Activated CD8-positive, alpha-beta T cell treated with anti-CD3 and anti-CD28 coated beads, Interleukin-2, amount 10 ng/mL, durations not matched to agents 7 days and 5 days (primary cell): Measurements from ENCODE around the gene GRID2. TPM values are rescaled to one million over a fixed set of nuclear protein-coding genes. Genes with fewer than 3 reads are reported as not detected.

Experiments
- ATAC-seq: fragments of 150-1000 bp; cut with Tn5 transposase; one replicate; pipeline ENCODE4 v1.10.0; 2021; ENCODE audit warnings: moderate library complexity
- CTCF ChIA-PET: fragments of 350-600 bp; sonication (Branson Sonifier 250); formaldehyde crosslinking; loops from one replicate; lab custom pipeline; 2021; ENCODE audit warnings: antibody characterized with exemption; lab: Charles Lee
- POLR2A ChIA-PET: fragments of 350-600 bp; sonication (Branson Sonifier 250); formaldehyde crosslinking; loops from one replicate; lab custom pipeline; 2021; ENCODE audit warnings: antibody characterized with exemption; lab: Charles Lee
- DNase-seq: peaks from one replicate; pipeline ENCODE4 v3.0.0-alpha.2; 2020
- H3K27ac Mint-ChIP-seq: one replicate; pipeline ENCODE4 v1.8.0; 2021; ENCODE audit warnings: mild to moderate bottlenecking, mixed read lengths
- H3K27me3 Mint-ChIP-seq: one replicate; pipeline ENCODE4 v1.8.0; 2021; ENCODE audit warnings: low read depth, mixed read lengths
- H3K36me3 Mint-ChIP-seq: one replicate; pipeline ENCODE4 v1.8.0; 2021; ENCODE audit warnings: low read depth, mixed read lengths
- H3K4me1 Mint-ChIP-seq: one replicate; pipeline ENCODE4 v1.8.0; 2021; ENCODE audit warnings: low read depth, mixed read lengths
- H3K4me3 Mint-ChIP-seq: one replicate; pipeline ENCODE4 v1.8.0; 2021; ENCODE audit warnings: mild to moderate bottlenecking, mixed read lengths
- H3K9me3 Mint-ChIP-seq: one replicate; pipeline ENCODE4 v1.8.0; 2022; ENCODE audit warnings: mixed read lengths; ENCODE audit not compliant: insufficient read depth
- total RNA-seq, 2 experiments: library from RNA; stranded (reverse); gene quantifications; one replicate each; pipeline ENCODE4 v1.2.3, GENCODE V29; 2021

GRID2 gene
- total RNA-seq, 2 experiments from 2014 or later: not detected

DNA sequence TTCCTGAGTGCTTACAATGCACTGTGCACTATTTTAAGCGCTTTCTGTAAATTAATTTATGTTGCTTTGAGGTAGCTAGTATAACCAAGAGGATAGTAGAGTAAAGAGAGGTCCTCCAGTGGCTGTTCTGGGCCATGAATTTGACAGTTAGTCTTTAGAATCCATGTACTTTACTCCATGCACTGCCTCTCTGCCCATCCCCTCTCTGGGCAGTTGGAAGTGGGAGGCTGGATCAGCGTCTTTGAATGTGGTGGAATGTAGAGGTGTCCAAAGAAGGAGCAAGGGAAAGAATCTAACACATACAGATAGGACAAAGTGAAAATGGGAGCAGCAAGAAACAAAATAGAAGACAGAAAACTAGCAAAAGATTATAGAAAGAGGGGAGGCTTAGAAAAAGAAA is 712.6 kb downstream of the GRID2 start:
- no peaks in the 10 kb centered on the region for H3K9me3 Mint-ChIP-seq
- ChIA-PET CTCF (no interaction called here), POLR2A (no interaction called here)
- ATAC-seq: no peak
- H3K36me3 Mint-ChIP-seq: no peaks in the 10 kb centered on the region
- no peaks in the 10 kb centered on the region for H3K4me1 Mint-ChIP-seq
- no peak overlapping the region for H3K27ac Mint-ChIP-seq
- H3K4me3 Mint-ChIP-seq: no peak overlapping the region
- DNase-seq: no peak
- H3K27me3 Mint-ChIP-seq: no peaks in the 10 kb centered on the region

GRCh38 chr4:93018243-93018642 is 714.5 kb downstream of the GRID2 start:
- ChIA-PET CTCF (no interaction called here), POLR2A (no interaction called here)
- no peaks in the 10 kb centered on the region for H3K4me1 Mint-ChIP-seq
- no peaks in the 10 kb centered on the region for H3K27me3 Mint-ChIP-seq
- ATAC-seq (no peak), DNase-seq (no peak)
- H3K27ac Mint-ChIP-seq: no peak overlapping the region
- H3K9me3 Mint-ChIP-seq: no peaks in the 10 kb centered on the region
- no peak overlapping the region for H3K4me3 Mint-ChIP-seq
- no peaks in the 10 kb centered on the region for H3K36me3 Mint-ChIP-seq

GRCh38 chr4:93018806-93019205 is 715.0 kb downstream of the GRID2 start:
- ChIA-PET CTCF (no interaction called here), POLR2A (no interaction called here)
- no peak overlapping the region for H3K27ac Mint-ChIP-seq
- no peaks in the 10 kb centered on the region for H3K4me1 Mint-ChIP-seq
- H3K4me3 Mint-ChIP-seq: no peak overlapping the region
- no peaks in the 10 kb centered on the region for H3K27me3 Mint-ChIP-seq
- H3K9me3 Mint-ChIP-seq: no peaks in the 10 kb centered on the region
- no peaks in the 10 kb centered on the region for H3K36me3 Mint-ChIP-seq
- ATAC-seq: no peak
- DNase-seq: no peak

- ATAC-seq: no peak
Measured at GRCh38 chr4:93029769-93030168, 726.0 kb downstream of the GRID2 start.

GRCh38 chr4:93030670-93031069 is 726.9 kb downstream of the GRID2 start:
- no peaks in the 10 kb centered on the region for H3K4me1 Mint-ChIP-seq
- DNase-seq (no peak), ATAC-seq (no peak)
- H3K27ac Mint-ChIP-seq: no peak overlapping the region
- no peaks in the 10 kb centered on the region for H3K27me3 Mint-ChIP-seq
- no peaks in the 10 kb centered on the region for H3K36me3 Mint-ChIP-seq
- H3K9me3 Mint-ChIP-seq: no peaks in the 10 kb centered on the region
- ChIA-PET CTCF (no interaction called here), POLR2A (no interaction called here)
- no peak overlapping the region for H3K4me3 Mint-ChIP-seq

More at GRCh38 chr4:93029769-93030168, 726.0 kb downstream of the GRID2 start:
- DNase-seq: no peak
- no peak overlapping the region for H3K4me3 Mint-ChIP-seq
- H3K27me3 Mint-ChIP-seq: no peaks in the 10 kb centered on the region
- ChIA-PET CTCF (no interaction called here), POLR2A (no interaction called here)
- H3K36me3 Mint-ChIP-seq: no peaks in the 10 kb centered on the region
- H3K4me1 Mint-ChIP-seq: no peaks in the 10 kb centered on the region
- no peaks in the 10 kb centered on the region for H3K9me3 Mint-ChIP-seq
- no peak overlapping the region for H3K27ac Mint-ChIP-seq

GRCh38 chr4:93031431-93032098 is 727.8 kb downstream of the GRID2 start:
- no peak overlapping the region for H3K4me3 Mint-ChIP-seq
- ChIA-PET POLR2A (no interaction called here), CTCF (no interaction called here)

DNA sequence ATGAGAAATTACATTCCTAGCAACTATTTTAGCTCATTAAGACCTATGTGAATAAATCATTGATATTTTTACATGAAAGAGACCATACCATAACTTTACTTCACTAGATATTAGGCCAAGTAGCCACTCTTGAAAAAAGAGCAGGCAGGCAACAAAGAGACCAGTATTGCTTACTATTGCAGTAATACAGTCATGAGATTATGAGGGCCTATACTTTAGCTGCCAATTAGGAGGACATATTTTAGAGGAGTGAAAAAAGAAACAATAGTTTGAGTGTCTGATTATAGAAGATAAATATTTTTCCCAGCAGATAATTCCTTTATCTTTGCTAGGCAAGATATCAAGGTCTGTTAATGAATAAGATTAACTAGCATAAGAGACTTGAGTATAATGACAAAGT is 739.0 kb downstream of the GRID2 start:
- POLR2A ChIA-PET: no interaction called here
- H3K36me3 Mint-ChIP-seq: no peaks in the 10 kb centered on the region
- DNase-seq: no peak
- H3K9me3 Mint-ChIP-seq: peaks cover 4% of the 10 kb centered on the region
- H3K27me3 Mint-ChIP-seq: no peaks in the 10 kb centered on the region
- no peak for ATAC-seq
- no peaks in the 10 kb centered on the region for H3K4me1 Mint-ChIP-seq
- CTCF ChIA-PET: no interaction called here
- no peak overlapping the region for H3K27ac Mint-ChIP-seq
- no peak overlapping the region for H3K4me3 Mint-ChIP-seq

More at GRCh38 chr4:93031431-93032098, 727.8 kb downstream of the GRID2 start:
- Mint-ChIP-seq H3K27ac (no peak overlapping the region), H3K36me3 (no peaks in the 10 kb centered on the region), H3K9me3 (no peaks in the 10 kb centered on the region), H3K27me3 (no peaks in the 10 kb centered on the region), H3K4me1 (no peaks in the 10 kb centered on the region)
- DNase-seq: no peak
- ATAC-seq: no peak

GRCh38 chr4:93053140-93053539 is 749.4 kb downstream of the GRID2 start:
- POLR2A ChIA-PET: no interaction called here
- ATAC-seq (no peak), DNase-seq (no peak)
- Mint-ChIP-seq H3K4me1 (no peaks in the 10 kb centered on the region), H3K4me3 (no peak overlapping the region), H3K9me3 (peaks cover 6% of the 10 kb centered on the region), H3K36me3 (no peaks in the 10 kb centered on the region), H3K27ac (no peak overlapping the region), H3K27me3 (no peaks in the 10 kb centered on the region)
- CTCF ChIA-PET: no interaction called here

DNA sequence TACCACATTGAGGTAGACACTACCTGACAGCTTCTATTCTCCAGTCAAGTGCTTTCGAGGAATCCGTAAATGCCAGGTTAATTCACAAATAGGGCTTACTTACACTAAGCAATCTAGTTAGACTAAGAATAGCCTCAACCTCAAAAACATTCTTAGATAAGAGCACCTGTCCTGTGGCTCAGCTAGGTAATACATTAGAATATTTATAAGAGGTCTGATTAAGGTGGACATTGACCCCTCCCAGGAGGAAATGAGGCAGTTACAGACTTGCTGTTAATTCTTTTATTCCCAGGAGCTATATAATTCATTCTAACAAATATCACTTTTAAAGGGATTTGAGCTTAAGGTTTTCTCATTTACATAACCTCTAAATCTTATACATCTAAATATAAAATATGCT is 758.1 kb downstream of the GRID2 start:
- H3K27me3 Mint-ChIP-seq: no peaks in the 10 kb centered on the region
- H3K36me3 Mint-ChIP-seq: no peaks in the 10 kb centered on the region
- no peak overlapping the region for H3K27ac Mint-ChIP-seq
- no peaks in the 10 kb centered on the region for H3K4me1 Mint-ChIP-seq
- CTCF ChIA-PET: no interaction called here
- H3K4me3 Mint-ChIP-seq: no peak overlapping the region
- POLR2A ChIA-PET: no interaction called here
- DNase-seq (no peak), ATAC-seq (no peak)
- peaks cover 4% of the 10 kb centered on the region for H3K9me3 Mint-ChIP-seq

DNA sequence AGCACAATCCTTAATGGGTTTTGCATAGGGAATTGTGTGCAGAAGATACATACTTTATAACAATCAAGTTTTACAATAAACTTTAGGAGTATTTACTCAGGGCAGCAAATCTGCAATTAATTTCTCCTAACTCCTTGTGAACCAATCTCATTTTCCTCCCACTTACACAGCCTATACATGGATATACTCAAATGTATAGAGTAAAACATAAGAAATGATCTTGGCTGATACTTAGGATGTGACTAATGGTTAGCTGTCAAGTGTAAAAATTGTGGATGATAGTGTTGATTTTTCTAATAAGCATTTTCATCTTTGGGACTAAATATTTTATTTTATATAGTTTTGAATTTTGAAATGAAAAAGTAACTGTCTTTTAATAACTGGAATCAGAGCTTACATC is 759.6 kb downstream of the GRID2 start:
- Mint-ChIP-seq H3K4me1 (no peaks in the 10 kb centered on the region), H3K27me3 (no peaks in the 10 kb centered on the region), H3K36me3 (no peaks in the 10 kb centered on the region), H3K4me3 (no peak overlapping the region), H3K27ac (no peak overlapping the region), H3K9me3 (peaks cover 4% of the 10 kb centered on the region)
- DNase-seq (no peak), ATAC-seq (no peak)
- POLR2A ChIA-PET: no interaction called here
- CTCF ChIA-PET: no interaction called here

GRCh38 chr4:93065790-93066189 is 762.0 kb downstream of the GRID2 start:
- ATAC-seq (no peak), DNase-seq (no peak)
- CTCF ChIA-PET: no interaction called here
- H3K27me3 Mint-ChIP-seq: no peaks in the 10 kb centered on the region
- H3K9me3 Mint-ChIP-seq: no peaks in the 10 kb centered on the region
- H3K4me1 Mint-ChIP-seq: no peaks in the 10 kb centered on the region
- H3K36me3 Mint-ChIP-seq: no peaks in the 10 kb centered on the region
- POLR2A ChIA-PET: no interaction called here
- no peak overlapping the region for H3K27ac Mint-ChIP-seq
- H3K4me3 Mint-ChIP-seq: no peak overlapping the region

DNA sequence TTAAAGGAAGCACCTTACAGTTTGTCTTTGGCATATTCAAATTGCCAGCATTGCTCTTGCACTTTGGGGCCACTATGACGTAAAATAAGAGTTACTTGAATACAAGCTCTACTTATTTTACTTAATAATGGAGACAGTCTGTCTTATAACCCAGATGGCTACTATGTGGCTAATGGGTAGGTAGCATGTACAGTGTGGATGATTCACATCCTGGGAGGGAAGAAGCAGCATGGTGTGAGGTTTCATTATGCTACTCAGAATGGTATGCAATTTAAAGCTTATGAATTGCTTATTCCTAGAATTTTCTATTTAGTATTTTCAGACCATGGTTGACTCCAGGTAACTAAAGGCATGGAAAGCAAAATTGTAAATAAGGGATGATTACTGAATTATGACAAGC is 763.0 kb downstream of the GRID2 start:
- no peaks in the 10 kb centered on the region for H3K36me3 Mint-ChIP-seq
- H3K9me3 Mint-ChIP-seq: no peaks in the 10 kb centered on the region
- ChIA-PET CTCF (no interaction called here), POLR2A (no interaction called here)
- H3K27me3 Mint-ChIP-seq: no peaks in the 10 kb centered on the region
- H3K4me1 Mint-ChIP-seq: no peaks in the 10 kb centered on the region
- H3K27ac Mint-ChIP-seq: no peak overlapping the region
- no peak overlapping the region for H3K4me3 Mint-ChIP-seq
- no peak for ATAC-seq
- DNase-seq: no peak

- CTCF ChIA-PET: no interaction called here
Measured at GRCh38 chr4:93072292-93072691, 768.5 kb downstream of the GRID2 start.

More at GRCh38 chr4:93072292-93072691, 768.5 kb downstream of the GRID2 start:
- H3K4me3 Mint-ChIP-seq: no peak overlapping the region
- no peak overlapping the region for H3K27ac Mint-ChIP-seq
- H3K9me3 Mint-ChIP-seq: no peaks in the 10 kb centered on the region
- DNase-seq: no peak
- no peaks in the 10 kb centered on the region for H3K4me1 Mint-ChIP-seq
- POLR2A ChIA-PET: no interaction called here
- H3K36me3 Mint-ChIP-seq: no peaks in the 10 kb centered on the region
- no peak for ATAC-seq
- no peaks in the 10 kb centered on the region for H3K27me3 Mint-ChIP-seq
